ENCODE data around the gene UGGT1. TPM values are rescaled to one million over a fixed set of nuclear protein-coding genes. Genes with fewer than 3 reads are reported as not detected.

UGGT1 gene
- total RNA-seq, 1 donor from 2014 or later = 46.8 TPM

DNA sequence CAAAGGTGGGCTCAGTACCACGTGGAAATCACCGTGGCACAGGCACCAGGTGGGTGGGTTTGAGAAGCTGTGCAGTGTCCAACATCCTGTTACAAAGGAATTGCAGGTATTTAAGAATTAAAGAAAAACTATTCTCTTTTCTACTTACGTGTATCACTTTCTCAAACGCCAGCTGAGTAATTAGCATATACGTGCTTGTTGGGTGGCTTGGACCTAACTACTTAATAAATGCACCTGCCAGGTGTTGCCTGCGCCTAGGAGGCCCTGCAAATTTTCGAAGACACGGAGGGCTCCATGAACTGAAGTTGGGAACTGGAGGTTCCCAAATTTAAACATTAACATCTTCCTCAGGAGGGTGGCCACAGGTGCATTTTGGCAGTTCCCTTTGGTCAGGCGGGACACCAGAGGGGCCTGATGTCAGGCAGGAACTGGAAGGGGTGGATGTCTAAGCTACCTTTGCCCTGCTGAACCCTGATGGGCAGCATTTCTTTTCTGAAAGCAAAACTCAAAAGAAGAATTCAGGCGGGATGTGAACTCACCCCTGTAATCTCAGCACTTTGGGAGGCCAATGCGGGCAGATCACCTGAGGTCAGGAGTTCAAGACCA is 142.9 kb downstream of the UGGT1 start:
- H3K27ac Mint-ChIP-seq = no peak overlapping the region
- POLR2A ChIA-PET = interaction anchor here (0.6 kb wide), 1 partner anchor 170 kb away, joined by 3 read pairs; no protein-coding TSS in a partner anchor

DNA sequence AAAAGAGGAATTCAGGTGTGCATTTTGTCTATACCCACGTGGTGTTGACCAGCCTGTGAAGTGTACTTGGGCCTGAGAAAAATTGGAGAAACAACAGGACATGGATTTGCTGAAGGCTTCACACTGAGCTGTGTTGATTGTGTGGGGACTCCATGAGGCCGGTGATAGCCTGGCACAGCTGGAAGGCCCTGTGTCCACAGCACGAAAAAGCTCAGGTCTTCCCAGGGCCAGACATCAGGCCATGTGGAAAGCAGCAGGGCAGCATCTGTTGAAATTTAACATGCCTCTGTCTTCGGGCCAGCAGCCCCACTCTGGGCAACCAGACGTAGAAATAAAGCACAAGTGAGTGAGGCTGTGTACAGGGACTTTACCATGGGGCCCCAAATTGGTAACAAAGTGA is 143.6 kb downstream of the UGGT1 start:
- ChIA-PET POLR2A (no interaction called here), CTCF (no interaction called here)
- H3K27ac Mint-ChIP-seq = no peak overlapping the region
- no peak for ATAC-seq (ENCODE audit: low read depth)
- TF ChIP-seq, protein P1, sequence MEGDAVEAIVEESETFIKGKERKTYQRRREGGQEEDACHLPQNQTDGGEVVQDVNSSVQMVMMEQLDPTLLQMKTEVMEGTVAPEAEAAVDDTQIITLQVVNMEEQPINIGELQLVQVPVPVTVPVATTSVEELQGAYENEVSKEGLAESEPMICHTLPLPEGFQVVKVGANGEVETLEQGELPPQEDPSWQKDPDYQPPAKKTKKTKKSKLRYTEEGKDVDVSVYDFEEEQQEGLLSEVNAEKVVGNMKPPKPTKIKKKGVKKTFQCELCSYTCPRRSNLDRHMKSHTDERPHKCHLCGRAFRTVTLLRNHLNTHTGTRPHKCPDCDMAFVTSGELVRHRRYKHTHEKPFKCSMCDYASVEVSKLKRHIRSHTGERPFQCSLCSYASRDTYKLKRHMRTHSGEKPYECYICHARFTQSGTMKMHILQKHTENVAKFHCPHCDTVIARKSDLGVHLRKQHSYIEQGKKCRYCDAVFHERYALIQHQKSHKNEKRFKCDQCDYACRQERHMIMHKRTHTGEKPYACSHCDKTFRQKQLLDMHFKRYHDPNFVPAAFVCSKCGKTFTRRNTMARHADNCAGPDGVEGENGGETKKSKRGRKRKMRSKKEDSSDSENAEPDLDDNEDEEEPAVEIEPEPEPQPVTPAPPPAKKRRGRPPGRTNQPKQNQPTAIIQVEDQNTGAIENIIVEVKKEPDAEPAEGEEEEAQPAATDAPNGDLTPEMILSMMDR (IDR thresholded peaks at IDR 0.05) = no peak
- peaks cover 5% of the 10 kb centered on the region for H3K4me1 Mint-ChIP-seq
- H3K27me3 Mint-ChIP-seq = peaks cover 8% of the 10 kb centered on the region
- DNase-seq = no peak
- intact Hi-C loops (cut with micrococcal nuclease) = loop anchor here (5.0 kb wide), 3 partner anchors 83 to 1037 kb away; partner anchors contain the start of genes AMMECR1L and HS6ST1
- no peak overlapping the region for H3K4me3 Mint-ChIP-seq
- no peaks in the 10 kb centered on the region for H3K9me3 Mint-ChIP-seq
- no peaks in the 10 kb centered on the region for H3K36me3 Mint-ChIP-seq (ENCODE audit: low read depth)

More for the DNA sequence above, 142.9 kb downstream of the UGGT1 start:
- TF ChIP-seq, protein P1 (IDR thresholded peaks at IDR 0.05) = no peak
- DNase-seq (no peak), ATAC-seq (ENCODE audit: low read depth) (no peak)
- Mint-ChIP-seq H3K4me1 (peaks cover 5% of the 10 kb centered on the region), H3K27me3 (peaks cover 8% of the 10 kb centered on the region), H3K9me3 (no peaks in the 10 kb centered on the region), H3K36me3 (ENCODE audit: low read depth) (no peaks in the 10 kb centered on the region), H3K4me3 (peak overlapping the region; percentile 82)
- intact Hi-C loops (cut with micrococcal nuclease) = loop anchor here (1.0 to 5.0 kb wide), 6 partner anchors 55 to 1037 kb away; partner anchors contain the start of genes AMMECR1L and HS6ST1
- CTCF ChIA-PET = interaction anchor here (0.7 to 1.0 kb wide), 2 partner anchors 55 to 170 kb away, joined by 3 read pairs; no protein-coding TSS in a partner anchor

DNA sequence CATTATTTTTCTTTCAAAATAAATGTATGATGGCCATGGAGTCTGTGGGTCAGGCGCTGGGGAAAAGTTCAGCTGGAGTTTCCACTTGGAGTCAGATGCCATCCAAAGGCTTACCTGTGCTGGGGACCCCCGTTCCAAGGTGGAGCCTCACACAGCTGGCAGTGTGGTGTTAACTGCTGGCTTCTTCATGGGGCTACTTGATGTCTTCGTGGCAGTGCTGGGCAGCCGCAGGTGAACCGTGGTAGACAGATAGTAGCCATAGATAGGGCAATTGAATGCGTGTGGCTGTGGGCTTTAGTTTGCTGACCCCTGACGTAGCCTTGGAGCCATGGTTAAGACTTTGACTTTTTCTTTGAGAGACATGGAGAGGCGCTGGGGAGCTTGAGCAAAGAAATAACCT is 144.6 kb downstream of the UGGT1 start:
- no peak overlapping the region for H3K27ac Mint-ChIP-seq
- POLR2A ChIA-PET = no interaction called here
- H3K27me3 Mint-ChIP-seq = peaks cover 8% of the 10 kb centered on the region
- no peak overlapping the region for H3K4me3 Mint-ChIP-seq
- CTCF ChIA-PET = no interaction called here
- no peak for ATAC-seq (ENCODE audit: low read depth)
- intact Hi-C loops (cut with micrococcal nuclease) = no loop called here
- no peaks in the 10 kb centered on the region for H3K9me3 Mint-ChIP-seq
- no peaks in the 10 kb centered on the region for H3K36me3 Mint-ChIP-seq (ENCODE audit: low read depth)
- TF ChIP-seq, protein P1 (IDR thresholded peaks at IDR 0.05) = no peak
- peaks cover 5% of the 10 kb centered on the region for H3K4me1 Mint-ChIP-seq
- no peak for DNase-seq

DNA sequence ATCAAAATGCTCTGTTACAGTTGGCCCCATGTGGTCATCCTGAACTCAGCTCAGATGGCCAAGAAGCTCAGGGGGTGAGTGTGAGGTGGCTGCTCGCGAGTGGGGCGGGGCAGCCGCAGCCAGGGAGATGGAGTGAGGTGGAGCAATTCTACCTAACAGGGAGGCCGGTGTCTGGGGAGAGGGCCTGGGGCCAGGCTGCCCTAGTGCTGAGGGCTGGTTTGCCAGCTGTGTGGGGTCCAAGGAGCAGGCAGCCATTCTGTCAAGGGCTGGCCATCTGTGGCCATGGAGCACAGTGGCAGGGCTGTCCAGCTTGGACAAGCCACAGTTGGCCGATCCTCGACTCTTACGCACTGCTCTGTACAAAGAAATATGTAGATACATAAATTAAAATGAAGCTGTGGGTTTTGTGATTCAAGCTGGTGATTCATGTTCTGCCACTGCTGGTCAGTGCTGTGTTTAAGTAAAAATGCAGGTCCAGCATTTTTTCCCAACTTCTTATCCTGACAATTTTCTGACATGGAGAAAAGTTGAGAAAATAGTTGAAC is 145.6 kb downstream of the UGGT1 start:
- Mint-ChIP-seq H3K9me3 (no peaks in the 10 kb centered on the region), H3K27ac (no peak overlapping the region), H3K4me1 (peaks cover 5% of the 10 kb centered on the region), H3K4me3 (no peak overlapping the region), H3K36me3 (ENCODE audit: low read depth) (no peaks in the 10 kb centered on the region), H3K27me3 (peaks cover 3% of the 10 kb centered on the region)
- ATAC-seq (ENCODE audit: low read depth) = no peak
- CTCF ChIA-PET = no interaction called here
- intact Hi-C loops (cut with micrococcal nuclease) = no loop called here
- no peak for DNase-seq
- POLR2A ChIA-PET = no interaction called here
- TF ChIP-seq, protein P1 (IDR thresholded peaks at IDR 0.05) = no peak

DNA sequence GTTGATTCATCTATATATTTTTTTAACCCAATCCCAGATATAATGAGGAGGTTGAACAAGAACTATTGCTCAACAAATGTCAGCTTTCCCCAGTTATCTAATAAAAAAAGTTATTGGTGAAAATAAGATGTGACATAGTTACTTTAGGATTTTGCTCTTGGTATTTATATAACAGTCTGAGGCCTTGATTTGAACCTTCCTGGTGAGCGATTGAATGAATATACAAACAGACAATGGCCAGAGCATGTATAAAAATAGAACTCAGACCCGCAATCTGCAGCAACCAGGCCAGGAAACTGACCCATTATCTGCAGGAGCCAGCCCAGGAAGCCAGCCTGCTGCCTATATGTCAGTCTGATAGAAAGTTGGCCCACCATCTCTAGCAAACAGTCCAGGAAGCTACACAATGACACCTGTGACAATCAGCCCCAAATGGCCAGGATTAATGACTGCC is 146.1 kb downstream of the UGGT1 start:
- Mint-ChIP-seq H3K36me3 (ENCODE audit: low read depth) (no peaks in the 10 kb centered on the region), H3K27ac (no peak overlapping the region), H3K27me3 (peaks cover 3% of the 10 kb centered on the region), H3K4me1 (peaks cover 5% of the 10 kb centered on the region), H3K4me3 (no peak overlapping the region), H3K9me3 (no peaks in the 10 kb centered on the region)
- DNase-seq = no peak
- intact Hi-C loops (cut with micrococcal nuclease) = no loop called here
- CTCF ChIA-PET = no interaction called here
- ATAC-seq (ENCODE audit: low read depth) = no peak
- TF ChIP-seq, protein P1 (IDR thresholded peaks at IDR 0.05) = no peak
- POLR2A ChIA-PET = no interaction called here
